GM18502 (cell line): ENCODE data around the gene ACTL6B.

Experiments
- ATAC-seq: cut with Tn5 transposase; IDR thresholded peaks from one replicate; pipeline ENCODE4 v1.9.1; 2021; ENCODE audit warnings: mild to moderate bottlenecking; ENCODE audit not compliant: unreplicated experiment, poor library complexity

Gene ACTL6B

DNA sequence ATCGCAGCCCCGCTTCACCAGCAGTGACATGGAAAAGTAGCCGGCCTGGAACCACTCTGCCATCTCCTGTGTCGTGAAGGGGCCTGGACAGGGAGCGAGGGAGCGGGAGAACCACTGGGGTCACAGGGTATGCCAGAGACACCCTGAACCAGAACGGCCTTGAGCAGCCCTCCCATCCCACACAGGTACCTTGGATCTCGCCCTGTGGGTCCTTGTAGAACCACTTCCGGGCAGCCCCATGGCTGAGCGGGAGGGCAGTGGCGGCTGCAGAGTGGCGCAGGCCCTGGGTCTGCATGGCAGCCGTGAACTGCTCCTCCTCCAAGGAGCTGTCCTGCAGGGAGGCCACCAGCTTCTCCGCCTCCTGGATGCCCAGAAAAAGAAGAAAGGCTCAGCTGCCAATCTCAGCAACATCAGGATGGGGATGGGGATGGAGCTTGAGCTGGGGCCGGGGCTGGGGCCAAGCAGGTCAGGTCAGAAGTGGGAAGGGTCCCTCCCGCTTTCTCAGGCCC lies 28.3 kb upstream of the ACTL6B start:
- ATAC-seq: no peak

DNA sequence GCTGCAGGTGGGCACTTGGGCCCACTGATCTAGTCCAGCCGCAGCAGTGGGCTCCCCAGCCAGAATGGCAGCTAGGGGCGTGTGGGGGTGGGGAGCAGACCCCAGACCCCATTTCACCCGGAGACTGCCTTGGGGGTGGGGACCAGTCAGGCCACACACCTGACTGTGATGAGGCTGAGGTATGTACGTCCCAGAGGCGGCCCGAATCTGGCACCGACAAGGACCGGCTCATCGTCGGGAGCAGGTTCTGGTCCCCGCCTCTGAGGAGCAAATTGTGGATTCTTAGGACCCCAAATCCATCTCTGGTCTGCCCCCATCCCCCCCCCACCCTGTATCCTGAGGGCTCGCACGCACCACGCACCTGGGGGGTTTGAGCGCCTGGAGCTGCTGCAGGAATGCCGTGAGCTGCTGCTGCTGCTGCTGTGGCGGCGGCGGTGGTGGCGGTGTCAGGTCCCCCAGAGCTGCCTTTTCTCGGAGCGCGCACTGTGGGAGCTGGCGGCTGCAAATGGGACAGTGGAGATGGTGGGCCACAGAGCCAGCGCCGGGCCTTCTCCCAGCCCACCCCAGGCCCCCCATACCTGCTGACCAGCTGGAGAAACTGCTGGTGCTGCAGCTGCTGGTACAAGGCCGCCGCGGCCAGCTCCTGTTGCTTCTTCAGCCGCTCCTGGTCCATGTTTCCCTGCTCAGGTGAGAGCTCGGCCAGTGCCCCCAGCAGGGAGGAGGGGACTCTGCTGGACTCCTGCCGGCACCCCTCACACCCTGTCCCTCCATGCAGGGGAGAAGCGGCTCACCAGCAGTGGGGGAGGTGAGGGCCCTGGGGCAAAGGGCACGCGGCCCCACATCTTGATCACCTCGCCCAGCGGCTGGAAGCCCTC lies 27.6 kb upstream of the ACTL6B start:
- ATAC-seq: no peak

GRCh38 chr7:100682991-100683658 lies 26.9 kb upstream of the ACTL6B start:
- ATAC-seq: no peak

DNA sequence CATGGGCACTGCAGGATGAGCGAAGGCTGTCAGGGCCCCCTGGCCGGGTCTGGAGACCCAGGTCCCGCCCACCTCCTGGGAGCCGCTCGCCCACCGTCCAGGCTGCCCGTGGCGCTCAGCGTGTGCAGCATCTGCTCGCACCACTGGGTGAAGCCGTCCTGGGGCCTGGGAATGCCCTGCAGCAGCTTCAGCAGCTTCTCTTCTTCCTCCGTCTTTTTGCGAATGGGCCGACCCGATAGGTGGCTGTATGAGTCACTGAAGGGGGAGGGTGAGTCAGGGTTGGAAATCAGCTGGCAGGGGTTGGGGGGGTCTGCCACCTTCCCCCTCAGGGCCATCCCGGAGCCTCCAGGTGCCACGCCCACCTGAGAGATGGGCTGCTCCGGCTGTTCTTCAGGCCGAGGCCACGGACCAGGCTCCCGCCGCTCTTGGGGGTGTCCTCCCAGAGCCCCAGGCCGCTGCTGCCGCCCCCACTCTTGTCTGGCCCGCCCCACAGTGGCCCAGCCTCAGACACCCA lies 26.0 kb upstream of the ACTL6B start:
- no peak for ATAC-seq

DNA sequence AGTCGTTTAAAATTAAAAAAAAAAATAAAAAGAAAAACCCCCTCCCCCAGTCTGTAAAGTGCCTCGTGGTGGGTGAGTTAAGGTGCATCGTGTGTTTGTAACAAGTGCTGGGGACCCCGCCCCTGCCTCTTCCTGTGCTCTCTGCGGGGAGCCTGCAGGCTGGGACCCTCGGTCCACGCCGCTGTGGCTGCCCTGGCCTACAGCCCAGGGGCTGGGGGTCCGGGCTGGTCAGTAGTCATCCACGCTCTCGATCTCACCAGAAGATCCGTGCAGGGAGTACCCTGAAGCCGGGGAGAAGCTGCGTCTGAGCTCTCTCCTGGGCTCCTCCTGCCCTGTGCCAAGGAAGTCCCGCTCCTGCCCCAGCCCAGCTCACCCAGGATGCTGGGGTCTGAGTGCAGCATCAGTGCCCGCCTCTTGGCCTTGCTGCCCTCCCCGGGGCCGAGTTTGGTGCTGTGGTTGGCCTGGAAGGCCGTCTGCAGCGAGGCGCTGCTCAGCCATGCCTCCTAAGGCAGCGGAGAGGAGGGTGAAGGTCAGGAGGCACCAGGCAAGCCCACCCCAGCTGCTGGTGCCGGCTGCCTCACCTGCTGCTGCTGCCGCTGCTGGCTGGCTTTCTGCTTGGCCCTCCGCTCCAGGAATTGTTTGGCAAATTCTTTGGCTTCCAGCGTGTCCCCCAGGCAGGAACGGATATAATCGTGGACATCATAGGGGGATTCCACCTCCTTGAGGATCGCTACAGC lies 25.4 kb upstream of the ACTL6B start:
- no peak for ATAC-seq

GRCh38 chr7:100680576-100681271 lies 24.5 kb upstream of the ACTL6B start:
- no peak for ATAC-seq

GRCh38 chr7:100679927-100680575 lies 23.8 kb upstream of the ACTL6B start:
- ATAC-seq: no peak

DNA sequence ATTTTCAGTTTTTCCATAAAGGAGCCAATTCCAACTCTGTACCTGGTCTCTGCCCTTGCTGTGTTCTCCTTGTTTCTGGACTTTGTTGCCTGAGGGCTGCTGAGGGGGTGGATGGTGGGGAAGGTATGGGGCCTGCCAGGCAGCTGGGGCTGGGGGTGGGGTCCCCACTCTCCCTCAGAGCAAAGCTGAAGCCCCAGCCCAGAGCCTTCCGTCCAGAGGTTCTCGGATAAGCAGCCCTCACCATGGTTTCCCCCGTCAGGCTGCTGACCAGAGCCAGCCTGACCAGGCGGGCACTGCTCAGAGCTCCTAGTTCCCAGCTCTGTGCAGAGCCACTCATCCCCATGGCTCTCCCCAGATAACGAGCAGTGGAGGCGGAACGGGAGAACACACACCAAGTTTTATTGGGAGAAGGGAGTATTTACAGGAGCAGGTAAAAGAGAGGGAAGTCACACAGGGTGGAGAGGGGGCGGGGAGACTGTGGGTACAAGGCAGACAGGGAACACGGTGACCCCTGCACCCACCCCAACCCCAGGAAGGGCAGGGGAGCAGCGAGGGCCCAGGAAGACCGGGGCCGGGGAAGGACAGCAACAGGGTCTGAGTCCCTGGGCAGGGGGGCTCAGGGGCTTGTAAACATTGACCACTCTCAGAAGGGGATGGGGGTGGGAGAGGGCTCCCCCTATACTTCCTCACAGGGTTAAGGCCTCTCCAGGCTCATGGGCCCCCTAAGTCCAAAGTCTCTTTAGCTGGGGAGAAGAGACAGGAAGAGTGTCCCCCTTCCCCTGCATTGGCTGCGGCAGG lies 23.1 kb upstream of the ACTL6B start:
- ATAC-seq: no peak

DNA sequence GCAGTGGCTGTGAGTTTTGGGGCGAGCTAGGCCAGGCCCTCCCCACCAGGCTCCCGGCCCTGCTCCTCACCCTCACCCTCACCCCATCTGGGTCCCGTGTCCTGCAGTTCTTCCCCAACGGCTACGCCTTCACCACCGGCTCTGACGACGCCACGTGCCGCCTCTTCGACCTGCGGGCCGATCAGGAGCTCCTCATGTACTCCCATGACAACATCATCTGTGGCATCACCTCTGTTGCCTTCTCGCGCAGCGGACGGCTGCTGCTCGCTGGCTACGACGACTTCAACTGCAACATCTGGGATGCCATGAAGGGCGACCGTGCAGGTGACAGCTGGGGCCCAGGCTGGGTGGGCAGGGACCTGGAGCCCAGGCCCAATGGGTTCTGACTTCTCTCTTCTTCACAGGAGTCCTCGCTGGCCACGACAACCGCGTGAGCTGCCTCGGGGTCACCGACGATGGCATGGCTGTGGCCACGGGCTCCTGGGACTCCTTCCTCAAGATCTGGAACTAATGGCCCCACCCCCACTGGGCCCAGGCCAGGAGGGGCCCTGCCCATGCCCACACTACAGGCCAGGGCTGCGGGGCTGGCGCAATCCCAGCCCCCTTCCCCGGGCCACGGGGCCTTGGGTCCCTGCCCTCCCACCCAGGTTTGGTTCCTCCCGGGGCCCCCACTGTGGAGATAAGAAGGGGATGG lies 22.2 kb upstream of the ACTL6B start:
- ATAC-seq: no peak

- ATAC-seq: no peak
Observed at GRCh38 chr7:100677308-100678267, 21.3 kb upstream of the ACTL6B start.

GRCh38 chr7:100676501-100677306 lies 20.5 kb upstream of the ACTL6B start:
- no peak for ATAC-seq

- peak; percentile 36 for ATAC-seq
Observed at GRCh38 chr7:100675581-100676350, 19.5 kb upstream of the ACTL6B start.

GRCh38 chr7:100675105-100675451 lies 18.8 kb upstream of the ACTL6B start:
- no peak for ATAC-seq

DNA sequence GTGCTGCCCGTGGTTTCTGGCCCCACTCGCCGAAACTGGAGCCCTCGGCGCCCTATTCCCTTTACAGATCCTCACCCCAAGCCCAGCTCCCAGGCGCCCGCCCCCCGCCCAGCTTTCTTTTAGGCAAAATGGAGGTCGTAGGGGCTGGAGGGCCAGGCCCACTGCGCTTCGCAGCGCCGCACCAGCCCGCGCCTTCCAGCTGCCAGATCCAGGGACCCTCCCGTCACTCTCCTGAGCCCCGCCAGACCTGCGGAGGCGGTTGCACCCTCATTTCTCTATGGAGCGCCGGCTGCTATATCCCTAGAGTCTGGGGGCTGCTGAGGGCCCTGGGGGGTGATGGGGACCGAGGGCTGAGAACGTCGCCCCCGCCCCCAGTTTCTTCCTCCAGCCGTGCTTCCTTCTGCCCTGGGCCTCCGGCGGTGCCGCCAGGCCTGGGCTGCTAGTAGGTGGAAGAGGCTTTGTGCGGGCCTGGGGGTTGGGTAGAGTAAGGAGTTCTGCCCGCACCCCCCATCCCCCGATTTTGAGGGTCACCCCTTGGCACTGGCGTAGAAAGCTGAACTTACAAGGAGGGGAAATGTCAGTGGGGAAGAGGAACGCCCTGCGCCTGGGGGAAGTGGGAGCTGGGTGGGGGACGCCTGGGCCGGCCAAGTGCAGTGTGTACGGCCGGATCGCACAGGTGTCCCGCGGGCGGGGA lies 18.3 kb upstream of the ACTL6B start:
- no peak for ATAC-seq

GRCh38 chr7:100673942-100674410 lies 17.7 kb upstream of the ACTL6B start:
- ATAC-seq: peak; percentile 2
